Vagina (tissue), 2 donors: ENCODE measurements around the gene MRGPRF.

Experiments used
- POLR2A ChIP-seq, 2 donors: fragments of 450-650 bp; IDR thresholded peaks; one replicate each; pipeline ENCODE4 v1.6.1; 2017; ENCODE audit warnings: antibody characterized with exemption in 2 of 2, mild to moderate bottlenecking in 2 of 2, moderate library complexity in 2 of 2
- TF ChIP-seq, protein P1 (sequence below), 3 experiments: fragments of 450-650 bp in 2 of 3; fragments of 200-600 bp in 1 of 3; sonication (generic) in 1 of 3; IDR thresholded peaks; one replicate each; pipeline ENCODE4 v1.5.1; 2017 to 2019; ENCODE audit warnings: antibody characterized with exemption in 3 of 3, mild to moderate bottlenecking in 2 of 3, moderate library complexity in 2 of 3

DNA sequence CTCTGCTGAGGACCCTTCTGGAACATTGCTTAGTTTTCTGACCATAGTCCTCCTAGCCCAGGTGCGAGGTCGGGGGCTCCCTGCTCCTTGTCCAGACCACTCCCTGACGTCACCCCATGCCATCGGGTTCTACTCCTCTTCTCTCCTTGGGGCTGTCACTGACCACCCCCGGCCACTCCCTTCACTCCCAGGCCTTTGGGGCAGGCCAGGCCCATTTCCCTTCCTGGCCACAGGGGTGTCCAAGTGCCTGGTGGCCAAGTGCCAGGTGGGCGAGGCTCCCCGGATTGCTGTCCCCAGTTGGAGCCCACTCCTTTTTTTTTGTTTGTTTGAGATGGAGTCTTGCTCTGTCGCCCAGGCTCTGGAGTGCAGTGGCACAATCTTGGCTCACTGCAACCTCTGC lies 51.8 kb downstream of the MRGPRF start:
- no peak for TF ChIP-seq POLR2A (IDR thresholded peaks at IDR 0.05)
- TF ChIP-seq, protein P1, sequence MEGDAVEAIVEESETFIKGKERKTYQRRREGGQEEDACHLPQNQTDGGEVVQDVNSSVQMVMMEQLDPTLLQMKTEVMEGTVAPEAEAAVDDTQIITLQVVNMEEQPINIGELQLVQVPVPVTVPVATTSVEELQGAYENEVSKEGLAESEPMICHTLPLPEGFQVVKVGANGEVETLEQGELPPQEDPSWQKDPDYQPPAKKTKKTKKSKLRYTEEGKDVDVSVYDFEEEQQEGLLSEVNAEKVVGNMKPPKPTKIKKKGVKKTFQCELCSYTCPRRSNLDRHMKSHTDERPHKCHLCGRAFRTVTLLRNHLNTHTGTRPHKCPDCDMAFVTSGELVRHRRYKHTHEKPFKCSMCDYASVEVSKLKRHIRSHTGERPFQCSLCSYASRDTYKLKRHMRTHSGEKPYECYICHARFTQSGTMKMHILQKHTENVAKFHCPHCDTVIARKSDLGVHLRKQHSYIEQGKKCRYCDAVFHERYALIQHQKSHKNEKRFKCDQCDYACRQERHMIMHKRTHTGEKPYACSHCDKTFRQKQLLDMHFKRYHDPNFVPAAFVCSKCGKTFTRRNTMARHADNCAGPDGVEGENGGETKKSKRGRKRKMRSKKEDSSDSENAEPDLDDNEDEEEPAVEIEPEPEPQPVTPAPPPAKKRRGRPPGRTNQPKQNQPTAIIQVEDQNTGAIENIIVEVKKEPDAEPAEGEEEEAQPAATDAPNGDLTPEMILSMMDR (IDR thresholded peaks at IDR 0.05), result no peak
